Measurements from ENCODE around the gene KCNT1.

Gene KCNT1

GRCh38 chr9:135825435-135826187, 123.6 kb downstream of the KCNT1 start:
- no peak for DNase-seq

- no peak for DNase-seq
Observed at GRCh38 chr9:135826188-135826545, 124.2 kb downstream of the KCNT1 start.

GRCh38 chr9:135827301-135827700, 125.3 kb downstream of the KCNT1 start:
- DNase-seq, result no peak

GRCh38 chr9:135827866-135828580, 126.0 kb downstream of the KCNT1 start:
- no peak for DNase-seq

GRCh38 chr9:135828656-135829055, 126.7 kb downstream of the KCNT1 start:
- DNase-seq, result no peak

GRCh38 chr9:135830496-135830895, 128.5 kb downstream of the KCNT1 start:
- DNase-seq, result no peak

- no peak for DNase-seq
Observed at GRCh38 chr9:135833864-135834263, 131.9 kb downstream of the KCNT1 start.

GRCh38 chr9:135835131-135835530, 133.1 kb downstream of the KCNT1 start:
- no peak for DNase-seq

- DNase-seq, result no peak
Observed at GRCh38 chr9:135839516-135839915, 137.5 kb downstream of the KCNT1 start.

- no peak for DNase-seq
Observed at GRCh38 chr9:135840107-135840506, 138.1 kb downstream of the KCNT1 start.

- no peak for DNase-seq
Observed at GRCh38 chr9:135840539-135840938, 138.6 kb downstream of the KCNT1 start.

Measured in NCI-H2227 treated with DMSO at 0.1 percent for 48 hours (cell line).